Heart right ventricle (tissue), 16 donors: ENCODE data around the gene PTGES. TPM values are rescaled to one million over a fixed set of nuclear protein-coding genes. Genes with fewer than 3 reads are reported as not detected.
A peak's percentile ranks its signal among the peaks of the same experiment; 100 is the strongest.

Source experiments
- ATAC-seq, 8 donors: fragments of 200-7000 bp; cut with Tn5 transposase; one replicate each; pipeline ENCODE4 v1.9.1; 2020; ENCODE audit warnings: mild to moderate bottlenecking in 8 of 8, moderate library complexity in 8 of 8, moderate number of reproducible peaks in 1 of 8
- DNase-seq, 2 donors: peaks; one replicate each; pipeline ENCODE4 v3.0.0-alpha.2; 2020
- H3K27ac ChIP-seq, 10 donors: fragments of 200-600 bp; sonication (generic) in 2 of 10; one replicate each; pipeline versions ENCODE4 v1.5.0 to v1.8.0; 2020 to 2022; ENCODE audit warnings: mild to moderate bottlenecking in 3 of 10
- H3K27me3 ChIP-seq, 7 donors: fragments of 200-600 bp; one replicate each; pipeline ENCODE4 v1.8.0; 2021 to 2022; ENCODE audit warnings: mild to moderate bottlenecking in 2 of 7
- H3K36me3 ChIP-seq, 9 donors: fragments of 200-600 bp; sonication (generic) in 1 of 9; one replicate each; pipeline versions ENCODE4 v1.5.0 to v1.8.0; 2020 to 2022; ENCODE audit warnings: mild to moderate bottlenecking in 2 of 9
- H3K4me1 ChIP-seq, 9 donors: fragments of 200-600 bp; sonication (generic) in 1 of 9; one replicate each; pipeline versions ENCODE4 v1.5.0 to v1.8.0; 2020 to 2022; ENCODE audit warnings: mild to moderate bottlenecking in 4 of 9
- H3K4me3 ChIP-seq, 10 donors: fragments of 200-600 bp; sonication (generic) in 2 of 10; one replicate each; pipeline versions ENCODE4 v1.5.0 to v1.8.0; 2020 to 2022; ENCODE audit warnings: mild to moderate bottlenecking in 7 of 10, moderate library complexity in 2 of 10
- H3K9me3 ChIP-seq, 11 donors: fragments of 200-600 bp in 10 of 11; sonication (generic) in 2 of 11; one replicate each; pipeline versions ENCODE4 v1.5.0 to v1.8.0; 2013 to 2022; ENCODE audit warnings: mild to moderate bottlenecking in 2 of 11, control low read depth in 1 of 11, moderate library complexity in 1 of 11
- WGBS, 2 donors: extraction: QIAGEN DNeasy Blood & Tissue Kit; methylation state at CpG; one replicate each; pipeline ENCODE4 v1.1.7; 2013; ENCODE audit warnings: inconsistent platforms in 1 of 2; 5-methylcytosine and 5-hydroxymethylcytosine counted together
- intact Hi-C, 10 donors: fragments of 100-400 bp; cut with DNase I; formaldehyde crosslinking; loops; one replicate each; pipeline versions ENCODE4 v1.11.1 to v1.14.2; 2022
- polyA plus RNA-seq, 2 donors: library from polyadenylated mRNA; stranded (reverse); fragments of 200-250 nt; gene quantifications; one replicate each; pipeline ENCODE4 v1.2.3, GENCODE V29; 2013
- total RNA-seq, 10 donors: library from RNA; stranded (reverse); fragmentation: NEBNext Ultra II Directional in 3 of 10; extraction: Animal tissue kit (Norgen Biotek cat#: 25700) in 3 of 10; gene quantifications; one replicate each; pipeline versions ENCODE4 v1.2.1 to v1.2.4, GENCODE V29; 2021 to 2023
- TF ChIP-seq, protein P1 (sequence below), 9 donors: fragments of 200-600 bp; sonication (generic) in 2 of 9; IDR thresholded peaks; one replicate each; pipeline versions ENCODE4 v1.5.0 to v1.8.0; 2021 to 2022; ENCODE audit warnings: antibody characterized with exemption in 9 of 9, mild to moderate bottlenecking in 5 of 9, moderate library complexity in 1 of 9
- donor health status: Arrhythmogenic right ventricular cardiomyopathy.
- donor health status: ischemic (EF 13 %, LVEDD 7.1; RV severe dilation, severe dysfunction).
- donor health status: healthy with polysubstance abuse.
- donor health status: DM: no; HTN: yes; CAD: no.
- donor health status: DM: no; HTN: no; CAD: no.
- donor health status: ischemic (EF 25% LVEDD 6.9; RV normal size, moderate dysfunction).
- donor health status: ischemic (EF 25% LVEDD 5.7; RV mildly dilated, moderate dysfunction).
- donor health status: healthy.
- donor health status: DM: yes; HTN: yes; CAD: no.
- donor health status: Ischemic cardiomyopathy.
- donor health status: ischemic (EF 35%, LVEDD 5.7; RV mildly dilated, moderate dysfunction).
- donor health status: nonischemic (EF 11% LVEDD 7.7; RV severe dilation, severe dysfunction).
- donor health status: DM: yes; HTN: yes; CAD: no.
- donor health status: PGD.
- donor health status: ischemic (EF 29% LVEDD 5.4; RV normal size, mild dysfunction).
- donor health status: nonischemic (EF 23%, LVEDD 6.1; RV moderate dilation, normal function).

Gene PTGES
- total and polyA plus RNA-seq, 12 donors, result 0.15 to 5.7 (median 1.5) TPM

DNA sequence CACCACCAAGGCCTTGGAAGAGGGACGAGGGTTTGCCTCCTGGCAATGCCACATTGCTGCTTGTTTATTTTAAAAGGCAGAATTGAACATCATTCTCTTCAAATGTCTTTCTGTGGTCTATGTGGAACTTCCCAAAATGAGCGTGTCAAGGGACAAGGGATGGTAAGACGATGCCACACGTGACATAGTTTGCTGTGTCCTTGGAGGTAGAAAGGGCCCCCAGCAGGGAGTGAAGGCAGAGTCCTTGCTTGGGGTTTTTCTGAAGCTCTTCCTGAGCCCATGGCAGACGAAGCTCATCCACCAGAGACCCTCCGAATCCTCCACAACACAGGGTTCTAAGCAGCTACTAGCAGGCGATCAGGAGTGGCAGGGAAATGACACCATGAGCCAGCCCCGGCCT, 59.1 kb downstream of the PTGES start:
- WGBS, 2 donors, result 80 to 87% methylated on average over 8 of the region's 8 CpGs
- no peak overlapping the region for H3K4me3 ChIP-seq

GRCh38 chr9:129692534-129692933, 60.3 kb downstream of the PTGES start:
- no peak overlapping the region for H3K27ac ChIP-seq
- H3K4me3 ChIP-seq, result no peak overlapping the region
- ATAC-seq (no peak), DNase-seq (no peak)
- TF ChIP-seq, protein P1, sequence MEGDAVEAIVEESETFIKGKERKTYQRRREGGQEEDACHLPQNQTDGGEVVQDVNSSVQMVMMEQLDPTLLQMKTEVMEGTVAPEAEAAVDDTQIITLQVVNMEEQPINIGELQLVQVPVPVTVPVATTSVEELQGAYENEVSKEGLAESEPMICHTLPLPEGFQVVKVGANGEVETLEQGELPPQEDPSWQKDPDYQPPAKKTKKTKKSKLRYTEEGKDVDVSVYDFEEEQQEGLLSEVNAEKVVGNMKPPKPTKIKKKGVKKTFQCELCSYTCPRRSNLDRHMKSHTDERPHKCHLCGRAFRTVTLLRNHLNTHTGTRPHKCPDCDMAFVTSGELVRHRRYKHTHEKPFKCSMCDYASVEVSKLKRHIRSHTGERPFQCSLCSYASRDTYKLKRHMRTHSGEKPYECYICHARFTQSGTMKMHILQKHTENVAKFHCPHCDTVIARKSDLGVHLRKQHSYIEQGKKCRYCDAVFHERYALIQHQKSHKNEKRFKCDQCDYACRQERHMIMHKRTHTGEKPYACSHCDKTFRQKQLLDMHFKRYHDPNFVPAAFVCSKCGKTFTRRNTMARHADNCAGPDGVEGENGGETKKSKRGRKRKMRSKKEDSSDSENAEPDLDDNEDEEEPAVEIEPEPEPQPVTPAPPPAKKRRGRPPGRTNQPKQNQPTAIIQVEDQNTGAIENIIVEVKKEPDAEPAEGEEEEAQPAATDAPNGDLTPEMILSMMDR (IDR thresholded peaks at IDR 0.05), result no peak
- WGBS, 2 donors, result 85 to 87% methylated on average over 5 of the region's 5 CpGs
- H3K36me3 ChIP-seq, result no peaks in the 10 kb centered on the region
- H3K27me3 ChIP-seq, result peaks cover 0 to 24% (median 7%) of the 10 kb centered on the region in 7 donors
- intact Hi-C loops, result no loop called here
- peaks cover 0 to 6% (median 0%) of the 10 kb centered on the region in 11 donors for H3K9me3 ChIP-seq
- H3K4me1 ChIP-seq, result peaks cover 0 to 7% (median 4%) of the 10 kb centered on the region in 9 donors

More for the DNA sequence above, 59.1 kb downstream of the PTGES start:
- no peaks in the 10 kb centered on the region for H3K36me3 ChIP-seq
- intact Hi-C loops, result no loop called here
- peaks cover 0 to 6% (median 0%) of the 10 kb centered on the region in 11 donors for H3K9me3 ChIP-seq
- ATAC-seq, result no peak
- TF ChIP-seq, protein P1 (IDR thresholded peaks at IDR 0.05), result no peak
- H3K27ac ChIP-seq, result peak overlapping the region in 1 of 10 donors; percentile 15
- peaks cover 0 to 36% (median 19%) of the 10 kb centered on the region in 7 donors for H3K27me3 ChIP-seq
- peaks cover 0 to 15% (median 5%) of the 10 kb centered on the region in 9 donors for H3K4me1 ChIP-seq
- DNase-seq, result no peak

Other genes with a start within 250 kb of the PTGES start
- gene C9orf50, start 131.9 kb downstream of the PTGES start, total RNA-seq, result not detected
- gene C9orf50, start 131.9 kb downstream of the PTGES start, polyA plus RNA-seq, result not detected
- 10 to 100 TPM; 54.0 to 84.2 (median 61.9) TPM for gene NTMT1, start 126.9 kb downstream of the PTGES start, total RNA-seq
- gene NTMT1, start 126.9 kb downstream of the PTGES start, polyA plus RNA-seq, result 100 to 1,000 TPM in 1 of 2 donors, 10 to 100 TPM in 1; 60.9 to 123 TPM
- 10 to 100 TPM in 2 of 10 donors, 1 to 10 TPM in 8; 6.2 to 11.8 (median 9.0) TPM for gene ASB6, start 110.9 kb downstream of the PTGES start, total RNA-seq
- 10 to 100 TPM in 1 of 2 donors, 1 to 10 TPM in 1; 9.2 to 11.2 TPM for gene ASB6, start 110.9 kb downstream of the PTGES start, polyA plus RNA-seq
- gene PRRX2, start 87.4 kb downstream of the PTGES start, total RNA-seq, result 1 to 10 TPM in 2 of 10 donors, under 1 TPM in 8; 0.21 to 1.2 (median 0.45) TPM
- 1 to 10 TPM in 1 of 2 donors, under 1 TPM in 1; 0.29 to 3.0 TPM for gene PRRX2, start 87.4 kb downstream of the PTGES start, polyA plus RNA-seq
- 10 to 100 TPM in 7 of 10 donors, 1 to 10 TPM in 3; 6.9 to 13.8 (median 11.0) TPM for gene TOR1B, start 50.1 kb upstream of the PTGES start, total RNA-seq
- gene TOR1B, start 50.1 kb upstream of the PTGES start, polyA plus RNA-seq, result 10 to 100 TPM in 1 of 2 donors, 1 to 10 TPM in 1; 6.4 to 11.3 TPM
- 10 to 100 TPM; 11.1 to 16.8 (median 13.3) TPM for gene TOR1A, start 71.1 kb upstream of the PTGES start, total RNA-seq
- 10 to 100 TPM; 10.9 to 19.8 TPM for gene TOR1A, start 71.1 kb upstream of the PTGES start, polyA plus RNA-seq
- 10 to 100 TPM; 25.7 to 34.6 (median 30.5) TPM for gene C9orf78, start 82.2 kb upstream of the PTGES start, total RNA-seq
- gene C9orf78, start 82.2 kb upstream of the PTGES start, polyA plus RNA-seq, result 10 to 100 TPM; 34.2 to 66.2 TPM
- gene USP20, start 82.4 kb upstream of the PTGES start, total RNA-seq, result 10 to 100 TPM; 10.9 to 16.8 (median 12.5) TPM
- 10 to 100 TPM; 11.0 to 14.7 TPM for gene USP20, start 82.4 kb upstream of the PTGES start, polyA plus RNA-seq